ENCODE data around the gene UNC119B.

UNC119B gene

DNA sequence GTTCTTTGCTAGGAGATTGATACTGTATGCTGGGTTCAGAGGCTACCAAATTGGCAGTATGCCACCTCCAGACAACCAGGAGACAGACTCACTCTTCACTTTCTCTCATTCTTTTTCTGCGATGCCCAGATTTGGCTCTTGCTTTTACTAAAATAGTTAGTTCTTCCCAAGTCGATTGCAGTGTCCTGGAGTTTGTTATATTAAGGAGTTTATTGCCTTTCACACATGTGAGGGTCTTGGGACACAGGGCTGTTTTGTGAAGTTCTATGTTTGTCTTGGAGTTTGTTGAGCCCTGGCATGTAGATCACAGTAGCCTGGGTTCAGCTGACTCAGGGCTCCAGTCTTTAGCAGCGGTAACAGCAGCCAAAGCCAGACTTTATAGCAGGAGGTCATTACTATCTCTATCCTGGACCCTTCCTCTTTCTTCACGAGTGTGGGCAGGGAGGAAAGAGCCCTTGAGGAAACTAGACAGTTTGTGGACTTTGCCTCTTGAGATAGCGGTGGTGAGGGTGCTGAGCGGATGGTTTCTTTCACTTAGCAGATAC lies 21.7 kb upstream of the UNC119B start:
- DNase-seq (ENCODE audit: low read depth), result no peak
- H3K4me3 ChIP-seq (ENCODE audit: control insufficient read depth, low read depth, low read length), result peak overlapping the region; percentile 81
- TF ChIP-seq, protein P1, sequence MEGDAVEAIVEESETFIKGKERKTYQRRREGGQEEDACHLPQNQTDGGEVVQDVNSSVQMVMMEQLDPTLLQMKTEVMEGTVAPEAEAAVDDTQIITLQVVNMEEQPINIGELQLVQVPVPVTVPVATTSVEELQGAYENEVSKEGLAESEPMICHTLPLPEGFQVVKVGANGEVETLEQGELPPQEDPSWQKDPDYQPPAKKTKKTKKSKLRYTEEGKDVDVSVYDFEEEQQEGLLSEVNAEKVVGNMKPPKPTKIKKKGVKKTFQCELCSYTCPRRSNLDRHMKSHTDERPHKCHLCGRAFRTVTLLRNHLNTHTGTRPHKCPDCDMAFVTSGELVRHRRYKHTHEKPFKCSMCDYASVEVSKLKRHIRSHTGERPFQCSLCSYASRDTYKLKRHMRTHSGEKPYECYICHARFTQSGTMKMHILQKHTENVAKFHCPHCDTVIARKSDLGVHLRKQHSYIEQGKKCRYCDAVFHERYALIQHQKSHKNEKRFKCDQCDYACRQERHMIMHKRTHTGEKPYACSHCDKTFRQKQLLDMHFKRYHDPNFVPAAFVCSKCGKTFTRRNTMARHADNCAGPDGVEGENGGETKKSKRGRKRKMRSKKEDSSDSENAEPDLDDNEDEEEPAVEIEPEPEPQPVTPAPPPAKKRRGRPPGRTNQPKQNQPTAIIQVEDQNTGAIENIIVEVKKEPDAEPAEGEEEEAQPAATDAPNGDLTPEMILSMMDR (IDR thresholded peaks at IDR 0.05; ENCODE audit: control insufficient read depth, insufficient read depth, low read depth, low read length, missing control alignments), result no peak

DNA sequence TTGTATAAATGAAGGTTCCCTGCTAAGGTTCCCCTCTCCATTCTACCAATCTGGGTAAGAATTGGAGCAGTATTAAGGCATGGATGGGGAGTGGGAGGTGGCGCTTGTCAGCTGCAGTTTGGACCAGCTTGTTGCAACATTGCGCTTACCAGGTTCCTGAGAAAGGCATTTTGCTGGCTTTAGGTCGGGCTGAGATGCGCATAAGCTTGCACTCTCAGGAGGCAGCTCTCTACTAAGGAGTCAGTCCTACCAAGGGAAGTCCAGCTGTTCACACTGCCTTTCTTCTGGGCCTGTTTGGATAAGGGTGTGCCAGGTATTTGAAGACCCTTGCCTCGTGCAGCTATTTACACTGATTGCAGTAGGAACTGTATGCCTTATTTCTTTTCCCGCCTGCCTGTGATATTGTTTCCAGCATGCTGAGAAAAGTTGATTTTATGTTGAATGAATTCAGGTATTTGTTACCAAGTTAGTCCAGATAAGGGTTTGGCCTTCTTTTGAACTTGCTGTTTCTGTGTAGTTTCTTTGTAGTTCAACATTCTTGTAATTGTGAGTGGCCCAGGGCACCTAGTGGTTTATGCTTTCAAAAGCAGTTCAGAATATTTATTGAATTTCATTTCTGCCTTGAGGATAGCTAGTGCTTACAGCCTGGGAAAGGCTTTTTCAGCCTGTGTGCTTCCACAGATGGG lies 20.7 kb upstream of the UNC119B start:
- DNase-seq (ENCODE audit: low read depth), result no peak
- no peak overlapping the region; the same call in 1 of the 2 replicates for H3K4me3 ChIP-seq (ENCODE audit: control insufficient read depth, low read depth, low read length)
- TF ChIP-seq, protein P1 (IDR thresholded peaks at IDR 0.05; ENCODE audit: control insufficient read depth, insufficient read depth, low read depth, low read length, missing control alignments), result no peak

DNA sequence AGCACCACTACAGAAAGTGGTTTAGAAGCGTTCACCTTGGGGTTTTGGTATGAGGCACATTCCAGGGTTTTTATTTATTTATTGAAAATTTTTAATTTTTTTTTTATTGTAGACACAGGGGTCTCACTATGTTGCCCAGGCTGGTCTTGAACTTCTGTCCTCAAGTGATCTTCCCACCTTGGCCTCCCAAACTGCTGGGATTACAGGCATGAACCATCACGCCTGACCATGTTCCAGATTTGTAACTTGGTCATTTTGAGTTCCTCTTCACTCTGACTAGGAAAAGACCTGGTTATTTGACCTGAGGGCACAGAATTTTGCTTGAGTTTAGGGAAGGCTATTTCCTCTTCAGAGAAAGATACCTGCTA lies 20.2 kb upstream of the UNC119B start:
- TF ChIP-seq, protein P1 (IDR thresholded peaks at IDR 0.05; ENCODE audit: control insufficient read depth, insufficient read depth, low read depth, low read length, missing control alignments), result no peak
- DNase-seq (ENCODE audit: low read depth), result no peak
- no peak overlapping the region for H3K4me3 ChIP-seq (ENCODE audit: control insufficient read depth, low read depth, low read length)

DNA sequence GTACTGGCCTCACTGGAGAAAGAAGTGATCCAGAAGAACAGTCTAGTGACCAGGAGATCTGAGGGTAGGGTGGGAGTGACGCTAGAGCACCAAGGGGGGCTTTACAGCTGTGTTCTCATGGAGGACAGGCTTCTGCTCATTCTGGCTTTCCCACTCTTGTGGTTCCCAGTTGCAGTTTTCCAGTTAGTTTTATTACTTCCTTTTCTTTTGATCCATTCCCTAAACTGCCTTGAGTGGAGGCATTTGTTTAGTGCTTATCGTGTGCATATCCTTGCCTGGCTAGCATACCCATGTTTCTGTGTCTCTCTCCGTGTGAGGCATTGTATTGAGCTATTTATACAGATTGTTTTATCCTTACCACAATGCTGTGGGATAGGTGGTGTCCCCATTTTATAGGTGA lies 19.3 kb upstream of the UNC119B start:
- DNase-seq (ENCODE audit: low read depth), result no peak
- TF ChIP-seq, protein P1 (IDR thresholded peaks at IDR 0.05; ENCODE audit: control insufficient read depth, insufficient read depth, low read depth, low read length, missing control alignments), result no peak
- no peak overlapping the region for H3K4me3 ChIP-seq (ENCODE audit: control insufficient read depth, low read depth, low read length)

DNA sequence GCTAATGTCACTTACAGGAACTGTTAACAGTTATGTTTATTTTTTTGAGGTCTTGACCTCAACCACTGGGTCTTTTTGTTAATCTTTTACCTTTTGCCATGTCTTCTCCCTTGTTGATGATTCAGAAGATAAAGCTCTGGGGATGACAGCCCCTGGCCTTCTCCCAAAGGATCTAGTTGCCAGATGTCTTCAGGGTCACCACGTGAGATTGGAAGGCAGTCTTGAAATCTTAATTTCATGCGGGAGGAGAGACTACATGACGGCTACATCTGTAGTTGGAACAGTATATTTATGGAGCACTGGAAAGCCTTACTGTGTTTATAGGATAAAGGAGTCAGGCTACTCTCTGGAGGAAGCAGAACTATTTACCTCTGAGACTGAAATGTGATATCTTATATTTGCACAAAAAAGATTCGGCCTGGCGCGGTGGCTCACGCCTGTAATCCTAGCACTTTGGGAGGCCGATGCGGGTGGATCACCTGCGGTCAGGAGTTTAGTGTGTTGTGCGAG lies 17.7 kb upstream of the UNC119B start:
- TF ChIP-seq, protein P1 (IDR thresholded peaks at IDR 0.05; ENCODE audit: control insufficient read depth, insufficient read depth, low read depth, low read length, missing control alignments), result no peak
- no peak for DNase-seq (ENCODE audit: low read depth)
- no peak overlapping the region for H3K4me3 ChIP-seq (ENCODE audit: control insufficient read depth, low read depth, low read length)

DNA sequence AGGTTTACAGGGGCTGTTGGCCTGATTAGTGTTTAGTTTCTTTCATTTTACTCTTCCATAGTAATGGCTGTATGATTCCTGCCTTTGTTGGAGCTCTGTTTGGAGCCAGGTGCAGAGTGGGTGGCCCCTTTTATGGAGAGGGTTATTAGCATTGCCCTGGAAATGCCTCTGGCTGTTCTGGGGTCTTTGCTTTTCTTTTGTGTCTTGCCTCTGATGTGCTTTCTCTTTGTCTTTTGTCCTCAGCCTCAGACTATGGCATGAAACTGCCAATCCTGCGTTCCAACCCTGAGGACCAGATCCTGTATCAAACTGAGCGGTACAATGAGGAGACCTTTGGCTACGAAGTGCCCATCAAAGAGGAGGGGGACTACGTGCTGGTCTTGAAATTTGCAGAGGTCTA lies 16.4 kb upstream of the UNC119B start:
- no peak for DNase-seq (ENCODE audit: low read depth)
- no peak overlapping the region for H3K4me3 ChIP-seq (ENCODE audit: control insufficient read depth, low read depth, low read length)
- TF ChIP-seq, protein P1 (IDR thresholded peaks at IDR 0.05; ENCODE audit: control insufficient read depth, insufficient read depth, low read depth, low read length, missing control alignments), result no peak

Measured in AG09309 (cell line).